ENCODE data around the gene CRYGB.

CRYGB gene

DNA sequence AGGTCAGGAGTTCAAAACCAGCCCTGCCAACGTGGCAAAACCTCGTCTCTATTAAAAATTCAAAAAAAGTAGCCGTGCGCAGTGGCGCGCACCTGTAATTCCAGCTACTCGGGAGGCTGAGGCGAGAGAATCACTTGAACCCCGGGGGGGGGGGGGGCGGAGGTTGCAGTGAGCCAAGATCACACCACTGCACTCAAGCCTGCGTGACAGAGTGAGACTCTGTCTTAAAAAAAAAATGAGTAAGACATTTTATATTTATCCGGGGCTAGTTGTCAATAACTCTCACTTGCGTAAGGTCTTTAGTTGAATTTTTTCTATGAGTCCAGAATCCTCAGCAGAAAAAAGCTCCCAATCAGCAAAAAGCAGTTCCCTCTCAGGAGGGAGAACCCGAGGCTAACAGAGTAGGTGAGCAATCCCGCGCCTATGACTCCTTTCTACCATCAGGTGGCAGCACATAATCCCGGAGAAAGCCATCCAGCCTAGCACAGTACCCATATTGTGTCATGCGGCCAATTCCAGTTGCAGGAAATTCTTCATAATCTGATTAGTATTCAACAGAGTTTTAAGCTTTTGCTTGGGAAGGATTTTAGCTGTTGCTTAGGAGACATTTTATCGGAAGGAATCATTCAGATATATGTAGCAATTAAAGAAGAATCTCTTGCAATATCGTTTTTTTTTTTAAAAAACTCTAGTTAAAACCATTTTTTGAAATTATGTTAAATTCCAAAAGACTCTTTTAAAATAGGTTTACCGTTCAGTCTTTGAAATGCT, 29.3 kb upstream of the CRYGB start:
- H3K4me3 ChIP-seq (ENCODE audit: low read depth, low read length): no peak overlapping the region
- in situ Hi-C loops (cut with HindIII; ENCODE audit: low sequenced_read_pairs): no loop called here
- TF ChIP-seq, protein P1, sequence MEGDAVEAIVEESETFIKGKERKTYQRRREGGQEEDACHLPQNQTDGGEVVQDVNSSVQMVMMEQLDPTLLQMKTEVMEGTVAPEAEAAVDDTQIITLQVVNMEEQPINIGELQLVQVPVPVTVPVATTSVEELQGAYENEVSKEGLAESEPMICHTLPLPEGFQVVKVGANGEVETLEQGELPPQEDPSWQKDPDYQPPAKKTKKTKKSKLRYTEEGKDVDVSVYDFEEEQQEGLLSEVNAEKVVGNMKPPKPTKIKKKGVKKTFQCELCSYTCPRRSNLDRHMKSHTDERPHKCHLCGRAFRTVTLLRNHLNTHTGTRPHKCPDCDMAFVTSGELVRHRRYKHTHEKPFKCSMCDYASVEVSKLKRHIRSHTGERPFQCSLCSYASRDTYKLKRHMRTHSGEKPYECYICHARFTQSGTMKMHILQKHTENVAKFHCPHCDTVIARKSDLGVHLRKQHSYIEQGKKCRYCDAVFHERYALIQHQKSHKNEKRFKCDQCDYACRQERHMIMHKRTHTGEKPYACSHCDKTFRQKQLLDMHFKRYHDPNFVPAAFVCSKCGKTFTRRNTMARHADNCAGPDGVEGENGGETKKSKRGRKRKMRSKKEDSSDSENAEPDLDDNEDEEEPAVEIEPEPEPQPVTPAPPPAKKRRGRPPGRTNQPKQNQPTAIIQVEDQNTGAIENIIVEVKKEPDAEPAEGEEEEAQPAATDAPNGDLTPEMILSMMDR (IDR thresholded peaks at IDR 0.05; ENCODE audit: low read depth, low read length, missing control alignments): peak; percentile 99
- peak; percentile 68 for DNase-seq (ENCODE audit: low read depth)

DNA sequence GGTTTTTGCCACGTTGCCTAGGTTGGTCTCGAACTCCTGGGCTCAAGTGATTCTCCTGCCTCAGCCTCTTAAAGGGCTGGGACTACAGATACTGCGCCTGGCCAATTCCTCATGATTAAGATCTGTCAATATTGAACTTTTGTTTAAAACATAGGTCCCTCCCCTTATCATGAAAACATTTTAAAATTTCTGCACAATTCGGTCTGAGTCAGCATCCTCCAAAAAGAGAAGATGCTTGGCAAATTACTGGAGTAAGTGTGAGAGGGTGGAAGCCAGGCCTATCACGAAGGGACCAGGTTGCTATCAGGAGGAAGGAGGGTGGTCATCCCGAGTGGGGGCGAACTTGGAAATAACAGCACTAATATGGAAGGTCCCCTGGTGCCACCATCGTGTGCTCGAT, 28.2 kb upstream of the CRYGB start:
- TF ChIP-seq, protein P1 (IDR thresholded peaks at IDR 0.05; ENCODE audit: low read depth, low read length, missing control alignments): no peak
- in situ Hi-C loops (cut with HindIII; ENCODE audit: low sequenced_read_pairs): no loop called here
- DNase-seq (ENCODE audit: low read depth): no peak
- H3K4me3 ChIP-seq (ENCODE audit: low read depth, low read length): no peak overlapping the region

DNA sequence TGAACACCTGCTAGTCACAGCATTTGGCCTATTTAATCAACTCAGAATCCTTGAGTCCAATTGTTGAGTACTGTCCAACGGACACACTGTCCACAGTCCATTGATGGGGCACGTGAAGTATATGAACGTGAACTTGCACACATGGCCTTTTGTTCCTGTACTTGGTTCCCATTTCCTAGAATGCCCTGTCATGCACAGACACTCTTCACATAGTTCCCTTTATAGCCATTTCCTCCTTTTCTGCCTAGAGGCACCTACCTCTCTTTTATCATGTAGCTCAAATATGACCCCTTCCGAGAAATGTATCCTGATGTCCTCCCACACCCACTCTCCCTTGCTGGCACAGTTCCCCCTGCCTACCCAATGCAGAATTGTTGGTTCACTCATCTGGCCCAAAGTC, 26.2 kb upstream of the CRYGB start:
- H3K4me3 ChIP-seq (ENCODE audit: low read depth, low read length): no peak overlapping the region
- TF ChIP-seq, protein P1 (IDR thresholded peaks at IDR 0.05; ENCODE audit: low read depth, low read length, missing control alignments): no peak
- in situ Hi-C loops (cut with HindIII; ENCODE audit: low sequenced_read_pairs): no loop called here
- no peak for DNase-seq (ENCODE audit: low read depth)

- in situ Hi-C loops (cut with HindIII; ENCODE audit: low sequenced_read_pairs): no loop called here
- TF ChIP-seq, protein P1 (IDR thresholded peaks at IDR 0.05; ENCODE audit: low read depth, low read length, missing control alignments): no peak
- no peak for DNase-seq (ENCODE audit: low read depth)
- no peak overlapping the region for H3K4me3 ChIP-seq (ENCODE audit: low read depth, low read length)
These were observed 19.2 kb upstream of the CRYGB start for GRCh38 chr2:208164951-208165755.

- no peak for DNase-seq (ENCODE audit: low read depth)
- in situ Hi-C loops (cut with HindIII; ENCODE audit: low sequenced_read_pairs): no loop called here
- TF ChIP-seq, protein P1 (IDR thresholded peaks at IDR 0.05; ENCODE audit: low read depth, low read length, missing control alignments): no peak
- H3K4me3 ChIP-seq (ENCODE audit: low read depth, low read length): no peak within 1 kb of the TSS
These were observed 17.5 kb upstream of the CRYGB start, which contains the start of gene CRYGA for GRCh38 chr2:208163489-208163888. Gene CRYGA (minus strand): TSS chr2:208163589. CDS start chr2:208163556, 33 bp downstream.

DNA sequence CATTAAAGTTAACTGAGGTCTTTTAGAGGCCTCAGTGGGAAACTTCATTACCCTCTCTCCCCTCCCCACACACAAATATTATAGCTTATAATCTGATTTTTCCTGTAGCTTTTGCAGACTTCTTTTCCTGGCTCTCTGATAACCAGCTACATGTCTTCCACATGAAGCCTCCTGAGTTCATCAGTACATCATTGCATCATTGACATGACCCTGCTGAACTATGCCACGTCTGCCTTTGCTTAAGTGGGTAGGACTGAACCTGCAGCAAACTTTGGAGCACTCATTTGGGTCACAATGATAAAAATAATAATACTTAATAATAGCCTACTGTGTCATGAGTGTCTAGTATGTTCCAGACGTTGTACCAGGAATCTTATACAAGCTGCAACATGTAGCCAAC, 10.5 kb upstream of the CRYGB start:
- H3K4me3 ChIP-seq (ENCODE audit: low read depth, low read length): no peak overlapping the region
- TF ChIP-seq, protein P1 (IDR thresholded peaks at IDR 0.05; ENCODE audit: low read depth, low read length, missing control alignments): no peak
- DNase-seq (ENCODE audit: low read depth): no peak
- in situ Hi-C loops (cut with HindIII; ENCODE audit: low sequenced_read_pairs): no loop called here
